ENCODE measurements around the gene DLX1. TPM values are rescaled to one million over a fixed set of nuclear protein-coding genes. Genes with fewer than 3 reads are reported as not detected.

The DLX1 gene
- total RNA-seq, 1 experiment from 2014 or later = 14.9 TPM

GRCh38 chr2:172095905-172096625, 10.8 kb downstream of the DLX1 start:
- Histone ChIP-seq H3K36me3 (no peaks in the 10 kb centered on the region), H3K4me1 (no peaks in the 10 kb centered on the region), H3K27me3 (no peaks in the 10 kb centered on the region), H3K4me3 (peak overlapping the region; percentile 74), H3K9me3 (replicated peaks) (no peaks in the 10 kb centered on the region), H3K27ac (peak overlapping the region; percentile 56; the same call in 1 of the 2 replicates)
- DNase-seq = peak; percentile 28 to 58

- H3K4me1 ChIP-seq = no peaks in the 10 kb centered on the region
- H3K27ac ChIP-seq = peak overlapping the region; percentile 41; the same call in 1 of the 2 replicates
- H3K9me3 ChIP-seq (replicated peaks) = no peaks in the 10 kb centered on the region
- H3K27me3 ChIP-seq = no peaks in the 10 kb centered on the region
- DNase-seq = peak; percentile 36 to 51
- H3K4me3 ChIP-seq = peak overlapping the region; percentile 74
- no peaks in the 10 kb centered on the region for H3K36me3 ChIP-seq
Observed at GRCh38 chr2:172096626-172097547, 11.6 kb downstream of the DLX1 start.

GRCh38 chr2:172097557-172098131, 12.3 kb downstream of the DLX1 start:
- Histone ChIP-seq H3K27ac (no peak overlapping the region), H3K4me3 (peak overlapping the region; percentile 74), H3K27me3 (no peaks in the 10 kb centered on the region), H3K9me3 (replicated peaks) (no peaks in the 10 kb centered on the region), H3K36me3 (no peaks in the 10 kb centered on the region), H3K4me1 (no peaks in the 10 kb centered on the region)
- no peak for DNase-seq

GRCh38 chr2:172098287-172098649, 13.0 kb downstream of the DLX1 start:
- no peaks in the 10 kb centered on the region for H3K4me1 ChIP-seq
- no peak overlapping the region for H3K4me3 ChIP-seq
- H3K27ac ChIP-seq = no peak overlapping the region
- H3K27me3 ChIP-seq = no peaks in the 10 kb centered on the region
- DNase-seq = no peak
- no peaks in the 10 kb centered on the region for H3K36me3 ChIP-seq
- no peaks in the 10 kb centered on the region for H3K9me3 ChIP-seq (replicated peaks)

- H3K9me3 ChIP-seq (replicated peaks) = no peaks in the 10 kb centered on the region
- no peaks in the 10 kb centered on the region for H3K36me3 ChIP-seq
- H3K27ac ChIP-seq = peak overlapping the region; percentile 18; the same call in 1 of the 2 replicates
- no peaks in the 10 kb centered on the region for H3K4me1 ChIP-seq
- no peaks in the 10 kb centered on the region for H3K27me3 ChIP-seq
- peak overlapping the region; percentile 42 for H3K4me3 ChIP-seq
- peak; percentile 46 to 59 for DNase-seq
Observed at GRCh38 chr2:172098650-172099471, 13.6 kb downstream of the DLX1 start.

- no peak overlapping the region; the same call in 1 of the 2 replicates for H3K27ac ChIP-seq
- H3K9me3 ChIP-seq (replicated peaks) = no peaks in the 10 kb centered on the region
- no peaks in the 10 kb centered on the region for H3K27me3 ChIP-seq
- H3K36me3 ChIP-seq = no peaks in the 10 kb centered on the region
- H3K4me3 ChIP-seq = peak overlapping the region; percentile 42
- no peak for DNase-seq
- H3K4me1 ChIP-seq = no peaks in the 10 kb centered on the region
Observed at GRCh38 chr2:172099472-172100079, 14.3 kb downstream of the DLX1 start.

GRCh38 chr2:172100080-172100934, 15.0 kb downstream of the DLX1 start:
- no peak overlapping the region for H3K4me3 ChIP-seq
- H3K36me3 ChIP-seq = no peaks in the 10 kb centered on the region
- DNase-seq = no peak
- no peaks in the 10 kb centered on the region for H3K9me3 ChIP-seq (replicated peaks)
- H3K27ac ChIP-seq = no peak overlapping the region
- no peaks in the 10 kb centered on the region for H3K27me3 ChIP-seq
- no peaks in the 10 kb centered on the region for H3K4me1 ChIP-seq

GRCh38 chr2:172100935-172101820, 15.9 kb downstream of the DLX1 start:
- no peaks in the 10 kb centered on the region for H3K9me3 ChIP-seq (replicated peaks)
- no peak overlapping the region for H3K27ac ChIP-seq
- peak overlapping the region; percentile 68 for H3K4me3 ChIP-seq
- no peak for DNase-seq
- no peaks in the 10 kb centered on the region for H3K36me3 ChIP-seq
- H3K27me3 ChIP-seq = no peaks in the 10 kb centered on the region
- no peaks in the 10 kb centered on the region for H3K4me1 ChIP-seq

GRCh38 chr2:172101821-172102390, 16.6 kb downstream of the DLX1 start:
- peak overlapping the region; percentile 18 for H3K27ac ChIP-seq

GRCh38 chr2:172102391-172103359, 17.4 kb downstream of the DLX1 start, which contains the start of gene DLX2:
Gene DLX2 (minus strand): TSS chr2:172102900. CDS start chr2:172102538, 362 bp downstream.
- Histone ChIP-seq H3K36me3 (no peaks in the 10 kb centered on the region), H3K4me1 (no peaks in the 10 kb centered on the region), H3K27ac (peak within 1 kb of the TSS; percentile 18), H3K9me3 (replicated peaks) (no peaks in the 10 kb centered on the region), H3K4me3 (peak within 1 kb of the TSS; percentile 68), H3K27me3 (no peaks in the 10 kb centered on the region)
- peak; percentile 93 to 96 for DNase-seq

More at GRCh38 chr2:172101821-172102390, 16.6 kb downstream of the DLX1 start:
- peak overlapping the region; percentile 68 for H3K4me3 ChIP-seq
- no peaks in the 10 kb centered on the region for H3K4me1 ChIP-seq
- DNase-seq = no peak
- H3K36me3 ChIP-seq = no peaks in the 10 kb centered on the region
- no peaks in the 10 kb centered on the region for H3K27me3 ChIP-seq
- H3K9me3 ChIP-seq (replicated peaks) = no peaks in the 10 kb centered on the region

Measured in SJCRH30 (cell line).